Skeletal muscle satellite cell (primary cell): ENCODE data around the gene IL1B.

Experiments
- H3K27me3 ChIP-seq: 2 replicates; pipeline ENCODE4 v1.7.0; 2013; ENCODE audit warnings: low read length; ENCODE audit not compliant: control insufficient read depth, insufficient read depth
- H3K36me3 ChIP-seq: 2 replicates; pipeline ENCODE4 v1.7.0; 2013; ENCODE audit warnings: mild to moderate bottlenecking, control low read depth, low read length; ENCODE audit not compliant: insufficient read depth
- H3K4me1 ChIP-seq: 2 replicates; pipeline ENCODE4 v1.7.0; 2013; ENCODE audit warnings: low read length; ENCODE audit not compliant: control insufficient read depth, insufficient read depth
- H3K4me2 ChIP-seq: 2 replicates; pipeline ENCODE4 v1.7.0; 2013; ENCODE audit warnings: mild to moderate bottlenecking, low read length
- H3K4me3 ChIP-seq: 2 replicates; pipeline ENCODE4 v1.7.0; 2013; ENCODE audit warnings: low read length
- H3K9ac ChIP-seq: 2 replicates; pipeline ENCODE4 v1.7.0; 2013; ENCODE audit warnings: mild to moderate bottlenecking, low read depth, low read length, moderate library complexity
- H3K9me3 ChIP-seq: replicated peaks from 2 replicates; pipeline ENCODE4 v1.7.0; 2013; ENCODE audit warnings: mild to moderate bottlenecking, control low read depth, low read length

IL1B gene

GRCh38 chr2:112811841-112812306, 24.7 kb downstream of the IL1B start:
- H3K4me1 ChIP-seq: peaks cover 12% of the 10 kb centered on the region
- no peak overlapping the region for H3K4me3 ChIP-seq
- H3K4me2 ChIP-seq: no peak overlapping the region
- H3K9me3 ChIP-seq: no peaks in the 10 kb centered on the region
- no peaks in the 10 kb centered on the region for H3K36me3 ChIP-seq
- no peak overlapping the region for H3K9ac ChIP-seq
- H3K27me3 ChIP-seq: no peaks in the 10 kb centered on the region

DNA sequence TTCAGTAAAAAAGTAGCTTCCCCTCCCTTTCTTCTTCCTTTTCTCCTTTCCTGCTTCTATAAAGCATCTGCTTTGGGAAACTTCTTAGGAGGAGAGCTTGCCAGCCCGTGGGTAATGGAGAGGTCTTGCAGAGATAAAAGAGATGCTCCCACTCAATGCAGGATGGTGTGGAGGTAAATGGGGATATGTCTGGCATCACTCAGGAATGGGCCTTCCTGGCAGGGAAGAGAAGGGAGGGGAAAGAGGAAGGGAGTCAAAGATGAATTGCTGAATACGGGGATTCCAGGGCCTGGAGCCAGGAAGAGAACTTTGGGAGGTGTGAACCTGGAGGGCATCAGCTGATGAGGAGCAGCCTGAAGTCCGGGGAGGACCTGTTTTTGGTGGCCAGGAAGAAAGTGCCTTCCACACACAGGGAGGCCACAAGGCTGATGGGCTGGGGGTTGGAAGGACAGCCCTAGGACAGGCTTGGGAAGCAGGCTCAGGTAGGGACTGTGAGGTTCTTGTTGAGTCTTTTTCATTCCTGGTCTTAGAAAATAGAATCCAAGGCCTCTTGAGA, 25.2 kb downstream of the IL1B start:
- Histone ChIP-seq H3K4me1 (peaks cover 12% of the 10 kb centered on the region), H3K4me2 (no peak overlapping the region), H3K9me3 (no peaks in the 10 kb centered on the region), H3K4me3 (no peak overlapping the region), H3K9ac (no peak overlapping the region), H3K27me3 (no peaks in the 10 kb centered on the region), H3K36me3 (no peaks in the 10 kb centered on the region)

- no peak overlapping the region for H3K9ac ChIP-seq
- no peak overlapping the region for H3K4me2 ChIP-seq
- H3K4me3 ChIP-seq: no peak overlapping the region
- H3K27me3 ChIP-seq: no peaks in the 10 kb centered on the region
- H3K4me1 ChIP-seq: peaks cover 12% of the 10 kb centered on the region
- H3K36me3 ChIP-seq: no peaks in the 10 kb centered on the region
- H3K9me3 ChIP-seq: no peaks in the 10 kb centered on the region
Observed at GRCh38 chr2:112809112-112809511, 27.5 kb downstream of the IL1B start.

DNA sequence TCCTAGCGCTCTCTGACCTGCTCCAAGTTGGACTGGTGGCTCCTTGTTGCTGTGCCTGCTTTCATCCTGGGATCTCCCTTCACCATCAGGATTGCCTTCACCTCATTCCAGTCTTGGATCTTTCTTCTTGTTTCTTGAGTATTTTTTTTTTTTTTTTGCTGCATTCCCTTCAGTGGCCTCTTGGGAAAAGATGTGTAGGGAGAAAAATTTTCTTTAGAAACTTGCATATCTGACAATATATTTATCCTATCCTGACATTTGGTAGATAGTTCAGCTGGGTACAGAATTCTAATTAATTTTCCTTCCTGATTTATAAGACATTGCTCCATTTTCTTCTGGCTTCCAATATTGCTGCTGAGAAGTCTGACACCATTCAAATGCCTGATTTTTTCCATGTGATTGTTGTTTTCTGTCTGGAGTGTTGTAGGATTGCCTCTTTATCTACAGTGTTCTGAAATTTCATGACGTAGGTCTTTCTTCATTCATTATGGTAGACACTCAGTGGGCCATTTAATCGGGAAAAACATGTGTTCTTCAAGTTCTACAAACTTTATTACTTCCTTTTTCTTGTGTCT, 29.3 kb downstream of the IL1B start:
- Histone ChIP-seq H3K9ac (no peak overlapping the region), H3K27me3 (no peaks in the 10 kb centered on the region), H3K9me3 (no peaks in the 10 kb centered on the region), H3K4me3 (no peak overlapping the region), H3K4me1 (peaks cover 8% of the 10 kb centered on the region), H3K4me2 (no peak overlapping the region), H3K36me3 (no peaks in the 10 kb centered on the region)

GRCh38 chr2:112805542-112805941, 31.0 kb downstream of the IL1B start:
- no peak overlapping the region for H3K4me2 ChIP-seq
- H3K9ac ChIP-seq: no peak overlapping the region
- H3K4me1 ChIP-seq: no peaks in the 10 kb centered on the region
- no peak overlapping the region for H3K4me3 ChIP-seq
- no peaks in the 10 kb centered on the region for H3K27me3 ChIP-seq
- H3K36me3 ChIP-seq: no peaks in the 10 kb centered on the region
- no peaks in the 10 kb centered on the region for H3K9me3 ChIP-seq

DNA sequence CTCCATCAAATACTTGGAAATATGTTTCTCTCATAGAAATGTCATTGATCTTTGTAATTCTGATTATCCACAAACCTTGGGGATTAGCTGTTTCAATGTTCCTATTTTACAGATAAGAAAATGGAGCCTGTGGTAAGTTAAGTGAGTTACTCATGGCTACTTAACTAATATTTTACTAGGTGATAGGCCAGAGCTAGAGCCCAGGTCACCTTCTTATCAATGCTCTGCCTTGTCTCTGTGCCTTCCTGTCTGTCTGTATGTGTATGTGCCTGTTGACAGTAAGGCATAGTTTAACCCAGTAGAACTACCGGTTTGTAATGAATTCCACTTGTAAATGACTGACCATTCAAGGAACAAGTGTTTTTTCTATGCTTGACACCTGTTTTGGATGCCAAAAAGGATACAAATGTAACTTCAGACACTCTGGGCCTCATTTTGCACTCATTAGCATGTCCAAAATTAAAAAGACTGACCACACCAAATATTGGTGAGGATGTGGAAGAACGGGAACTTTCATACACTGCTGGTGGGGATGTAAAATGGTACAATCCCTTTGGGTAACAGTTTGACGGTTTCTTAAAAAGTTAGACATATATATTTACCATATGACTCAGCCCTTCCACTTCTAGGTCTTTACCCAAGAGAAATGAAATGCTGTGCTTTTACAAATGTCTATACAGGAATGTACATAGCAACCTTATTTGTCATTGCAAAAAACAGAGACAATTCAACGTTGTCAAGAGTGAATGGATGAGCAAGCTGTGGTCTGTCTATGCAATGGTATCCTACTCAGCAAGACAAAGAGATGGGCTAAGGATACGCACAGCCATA, 32.7 kb downstream of the IL1B start:
- H3K27me3 ChIP-seq: no peaks in the 10 kb centered on the region
- H3K4me2 ChIP-seq: no peak overlapping the region

GRCh38 chr2:112800881-112801583, 35.5 kb downstream of the IL1B start:
- Histone ChIP-seq H3K9ac (no peak overlapping the region), H3K9me3 (no peaks in the 10 kb centered on the region), H3K4me1 (no peaks in the 10 kb centered on the region), H3K4me3 (no peak overlapping the region), H3K4me2 (no peak overlapping the region), H3K36me3 (no peaks in the 10 kb centered on the region), H3K27me3 (no peaks in the 10 kb centered on the region)

More for the DNA sequence above, 32.7 kb downstream of the IL1B start:
- Histone ChIP-seq H3K4me1 (no peaks in the 10 kb centered on the region), H3K4me3 (no peak overlapping the region), H3K9ac (no peak overlapping the region), H3K36me3 (no peaks in the 10 kb centered on the region), H3K9me3 (no peaks in the 10 kb centered on the region)

- Histone ChIP-seq H3K4me2 (no peak overlapping the region), H3K9ac (no peak overlapping the region), H3K36me3 (no peaks in the 10 kb centered on the region), H3K4me3 (no peak overlapping the region), H3K9me3 (no peaks in the 10 kb centered on the region), H3K4me1 (peaks cover under 1% of the 10 kb centered on the region), H3K27me3 (no peaks in the 10 kb centered on the region)
Observed at GRCh38 chr2:112798979-112799975, 37.3 kb downstream of the IL1B start.

GRCh38 chr2:112796486-112796885, 40.1 kb downstream of the IL1B start:
- Histone ChIP-seq H3K4me2 (no peak overlapping the region), H3K27me3 (no peaks in the 10 kb centered on the region), H3K4me3 (no peak overlapping the region), H3K36me3 (no peaks in the 10 kb centered on the region), H3K9me3 (no peaks in the 10 kb centered on the region), H3K9ac (no peak overlapping the region), H3K4me1 (peaks cover 5% of the 10 kb centered on the region)

DNA sequence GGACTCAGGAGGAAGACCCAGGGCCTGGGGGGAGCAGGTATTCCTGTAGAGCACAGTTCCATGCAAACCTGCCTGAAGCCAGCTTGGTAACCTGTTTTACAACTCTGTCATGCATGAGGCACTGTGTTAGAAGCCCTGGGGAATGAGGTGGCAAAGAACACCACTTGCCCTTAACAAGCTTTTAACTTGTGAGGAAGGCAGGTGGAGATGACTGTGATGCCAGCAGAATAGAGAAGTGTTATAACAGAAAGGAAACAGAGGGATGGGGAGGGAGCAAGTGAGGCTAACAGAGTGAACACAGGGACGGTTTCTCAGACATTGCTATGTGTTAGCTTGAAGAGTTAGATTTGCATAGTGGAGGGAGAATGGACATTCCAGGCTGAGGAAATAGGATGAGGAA, 40.8 kb downstream of the IL1B start:
- Histone ChIP-seq H3K27me3 (no peaks in the 10 kb centered on the region), H3K4me1 (peaks cover 5% of the 10 kb centered on the region), H3K36me3 (no peaks in the 10 kb centered on the region), H3K4me3 (no peak overlapping the region), H3K9me3 (no peaks in the 10 kb centered on the region), H3K9ac (no peak overlapping the region), H3K4me2 (no peak overlapping the region)
